Karpas-422 (cell line): Measurements from ENCODE around the gene PDK2. TPM values are rescaled to one million over a fixed set of nuclear protein-coding genes. Genes with fewer than 3 reads are reported as not detected.

Experiments used
- DNase-seq: peaks from one replicate; pipeline ENCODE4 v3.0.0-alpha.2; 2015
- H2AFZ ChIP-seq: fragments of 200-600 bp; sonication (generic); 2 replicates; pipeline ENCODE4 v1.6.1; 2014; ENCODE audit warnings: antibody characterized with exemption, low read length, mixed read lengths
- H3K27ac ChIP-seq: fragments of 200-600 bp; sonication (generic); 2 replicates; pipeline ENCODE4 v1.5.1; 2014; ENCODE audit warnings: mild to moderate bottlenecking, low read length, moderate library complexity
- H3K27me3 ChIP-seq: fragments of 200-600 bp; sonication (generic); 2 replicates; pipeline ENCODE4 v1.6.1; 2014; ENCODE audit warnings: low read length, mixed read lengths
- H3K36me3 ChIP-seq: fragments of 200-600 bp; sonication (generic); 2 replicates; pipeline ENCODE4 v1.6.1; 2014; ENCODE audit warnings: low read length, mixed read lengths; ENCODE audit not compliant: insufficient read depth
- H3K4me1 ChIP-seq: fragments of 200-600 bp; sonication (generic); 2 replicates; pipeline ENCODE4 v1.6.1; 2014; ENCODE audit warnings: mild to moderate bottlenecking, low read length, mixed read lengths
- H3K4me2 ChIP-seq: fragments of 200-600 bp; sonication (generic); 2 replicates; pipeline ENCODE4 v1.6.1; 2014; ENCODE audit warnings: low read length, low read depth, mild to moderate bottlenecking; ENCODE audit not compliant: poor library complexity, severe bottlenecking
- H3K4me3 ChIP-seq: fragments of 200-600 bp; sonication (generic); 2 replicates; pipeline ENCODE4 v1.5.1; 2014; ENCODE audit warnings: mild to moderate bottlenecking, antibody characterized with exemption, low read length, mixed read lengths
- H3K79me2 ChIP-seq: fragments of 200-600 bp; sonication (generic); 2 replicates; pipeline ENCODE4 v1.6.1; 2014; ENCODE audit warnings: mild to moderate bottlenecking, low read length, mixed read lengths
- H3K9ac ChIP-seq: fragments of 200-600 bp; sonication (generic); 2 replicates; pipeline ENCODE4 v1.6.0; 2014; ENCODE audit warnings: low read length
- H3K9me2 ChIP-seq: fragments of 200-600 bp; sonication (generic), shearing (Covaris generic); replicated peaks from 2 replicates; pipeline ENCODE4 v1.6.0; 2014; ENCODE audit warnings: mild to moderate bottlenecking, low read length, moderate library complexity; ENCODE audit not compliant: insufficient read depth
- H3K9me3 ChIP-seq: fragments of 300-700, 200-600 bp; sonication (generic); 2 replicates; pipeline ENCODE4 v1.6.1; 2014; ENCODE audit warnings: low read length, mixed read lengths
- H4K20me1 ChIP-seq: fragments of 200-600 bp; sonication (generic); 2 replicates; pipeline ENCODE4 v1.6.1; 2014; ENCODE audit warnings: mild to moderate bottlenecking, antibody characterized with exemption, low read length, low read depth; ENCODE audit not compliant: insufficient read depth
- total RNA-seq: library from RNA; depleted of rRNA; stranded (reverse); fragments of >200 nt; shearing (Covaris generic); gene quantifications from 2 replicates; pipeline ENCODE4 v1.2.3, GENCODE V29; 2014; ENCODE audit warnings: low replicate concordance

Gene PDK2
- total RNA-seq, 1 experiment from 2014 or later: not detected

GRCh38 chr17:50088952-50089825 is 6.0 kb upstream of the PDK2 start:
- no peak overlapping the region for H3K9ac ChIP-seq
- H3K27me3 ChIP-seq: no peaks in the 10 kb centered on the region
- no peaks in the 10 kb centered on the region for H3K36me3 ChIP-seq
- no peaks in the 10 kb centered on the region for H3K9me3 ChIP-seq
- 0 out of 2 replicates have a peak, but pooled peaks cover 3% of the 10 kb centered on the region for H4K20me1 ChIP-seq
- H3K4me3 ChIP-seq: no peak overlapping the region
- H3K27ac ChIP-seq: no peak overlapping the region
- H3K4me1 ChIP-seq: no peaks in the 10 kb centered on the region
- H3K9me2 ChIP-seq: no peaks in the 10 kb centered on the region
- H2AFZ ChIP-seq: no peak overlapping the region
- no peaks in the 10 kb centered on the region for H3K79me2 ChIP-seq
- no peak overlapping the region for H3K4me2 ChIP-seq
- no peak for DNase-seq

- Histone ChIP-seq H3K9me3 (no peaks in the 10 kb centered on the region), H3K4me3 (no peak overlapping the region), H3K27me3 (no peaks in the 10 kb centered on the region), H3K27ac (no peak overlapping the region), H3K9me2 (no peaks in the 10 kb centered on the region), H3K36me3 (no peaks in the 10 kb centered on the region), H3K79me2 (no peaks in the 10 kb centered on the region), H3K9ac (no peak overlapping the region), H3K4me1 (peaks cover 4% of the 10 kb centered on the region), H2AFZ (no peak overlapping the region), H4K20me1 (0 out of 2 replicates have a peak, but pooled peaks cover 3% of the 10 kb centered on the region), H3K4me2 (no peak overlapping the region)
- DNase-seq: no peak
Measured at GRCh38 chr17:50090071-50090470, 5.1 kb upstream of the PDK2 start.

- H3K36me3 ChIP-seq: no peaks in the 10 kb centered on the region
- no peaks in the 10 kb centered on the region for H3K79me2 ChIP-seq
- no peaks in the 10 kb centered on the region for H3K27me3 ChIP-seq
- H3K9me2 ChIP-seq: no peaks in the 10 kb centered on the region
- H3K9ac ChIP-seq: no peak overlapping the region
- H3K9me3 ChIP-seq: no peaks in the 10 kb centered on the region
- H2AFZ ChIP-seq: no peak overlapping the region
- no peak overlapping the region for H3K4me3 ChIP-seq
- peaks cover 4% of the 10 kb centered on the region for H3K4me1 ChIP-seq
- H3K4me2 ChIP-seq: no peak overlapping the region
- no peak overlapping the region for H3K27ac ChIP-seq
- no peak for DNase-seq
- 0 out of 2 replicates have a peak, but pooled peaks cover 3% of the 10 kb centered on the region for H4K20me1 ChIP-seq
Measured at GRCh38 chr17:50090971-50091917, 3.9 kb upstream of the PDK2 start.

- no peaks in the 10 kb centered on the region for H3K36me3 ChIP-seq
- no peak overlapping the region for H3K4me2 ChIP-seq
- no peaks in the 10 kb centered on the region for H3K9me3 ChIP-seq
- no peak overlapping the region for H2AFZ ChIP-seq
- H3K4me3 ChIP-seq: no peak overlapping the region
- H3K27ac ChIP-seq: no peak overlapping the region
- DNase-seq: no peak
- H4K20me1 ChIP-seq: 0 out of 2 replicates have a peak, but pooled peaks cover 3% of the 10 kb centered on the region
- H3K4me1 ChIP-seq: peaks cover 4% of the 10 kb centered on the region
- H3K79me2 ChIP-seq: no peaks in the 10 kb centered on the region
- no peaks in the 10 kb centered on the region for H3K27me3 ChIP-seq
- no peak overlapping the region for H3K9ac ChIP-seq
- H3K9me2 ChIP-seq: no peaks in the 10 kb centered on the region
Measured at GRCh38 chr17:50091918-50092285, 3.2 kb upstream of the PDK2 start.

- no peak overlapping the region for H2AFZ ChIP-seq
- no peak overlapping the region for H3K4me3 ChIP-seq
- H3K36me3 ChIP-seq: no peaks in the 10 kb centered on the region
- no peaks in the 10 kb centered on the region for H3K79me2 ChIP-seq
- no peak overlapping the region for H3K9ac ChIP-seq
- no peak overlapping the region for H3K27ac ChIP-seq
- H3K4me2 ChIP-seq: no peak overlapping the region
- H3K4me1 ChIP-seq: peaks cover 4% of the 10 kb centered on the region
- H4K20me1 ChIP-seq: 0 out of 2 replicates have a peak, but pooled peaks cover 3% of the 10 kb centered on the region
- DNase-seq: no peak
- no peaks in the 10 kb centered on the region for H3K27me3 ChIP-seq
- H3K9me2 ChIP-seq: no peaks in the 10 kb centered on the region
- H3K9me3 ChIP-seq: no peaks in the 10 kb centered on the region
Measured at GRCh38 chr17:50093246-50093645, 1.9 kb upstream of the PDK2 start.

GRCh38 chr17:50093807-50094206 is 1.3 kb upstream of the PDK2 start:
- no peaks in the 10 kb centered on the region for H3K36me3 ChIP-seq
- H3K79me2 ChIP-seq: no peaks in the 10 kb centered on the region
- H4K20me1 ChIP-seq: 0 out of 2 replicates have a peak, but pooled peaks cover 3% of the 10 kb centered on the region
- H3K9me2 ChIP-seq: no peaks in the 10 kb centered on the region
- peaks cover 4% of the 10 kb centered on the region for H3K4me1 ChIP-seq
- DNase-seq: no peak
- H3K4me3 ChIP-seq: no peak overlapping the region
- H3K9ac ChIP-seq: no peak overlapping the region
- no peaks in the 10 kb centered on the region for H3K27me3 ChIP-seq
- H2AFZ ChIP-seq: no peak overlapping the region
- H3K9me3 ChIP-seq: no peaks in the 10 kb centered on the region
- no peak overlapping the region for H3K27ac ChIP-seq
- no peak overlapping the region for H3K4me2 ChIP-seq

DNA sequence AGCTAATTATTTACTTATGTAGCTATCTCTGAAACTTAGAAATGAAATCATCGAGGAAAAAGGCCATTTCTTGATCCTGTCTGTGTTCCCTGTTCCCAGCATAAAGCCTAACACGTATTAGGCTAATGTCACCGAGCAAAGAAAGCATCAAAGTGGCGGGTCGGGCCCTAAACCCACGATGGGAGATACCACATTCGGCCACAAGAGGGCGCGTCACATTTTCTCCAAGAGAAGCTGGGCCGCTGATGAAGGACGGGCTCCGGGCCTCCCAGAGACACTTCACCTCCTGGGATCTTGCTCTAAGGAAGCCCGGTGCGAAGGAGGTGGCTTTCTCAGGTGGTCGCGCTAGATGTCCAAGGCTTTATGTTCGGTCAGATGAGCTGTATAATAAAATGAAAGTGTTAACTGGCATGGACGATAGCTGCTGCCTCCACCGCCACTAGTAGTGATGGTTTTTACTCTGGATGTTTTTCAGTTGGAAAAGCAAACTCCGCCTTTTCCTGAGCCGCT is 853 bp upstream of the PDK2 start:
- H3K4me3 ChIP-seq: no peak overlapping the region; the same call in 1 of the 2 replicates
- no peak overlapping the region for H2AFZ ChIP-seq
- H3K27me3 ChIP-seq: no peaks in the 10 kb centered on the region
- no peaks in the 10 kb centered on the region for H3K79me2 ChIP-seq
- peak overlapping the region; percentile 48; the same call in 1 of the 2 replicates for H3K9ac ChIP-seq
- H3K27ac ChIP-seq: no peak overlapping the region
- no peak overlapping the region for H3K4me2 ChIP-seq
- no peaks in the 10 kb centered on the region for H3K9me2 ChIP-seq
- 0 out of 2 replicates have a peak, but pooled peaks cover 3% of the 10 kb centered on the region for H4K20me1 ChIP-seq
- H3K36me3 ChIP-seq: no peaks in the 10 kb centered on the region
- DNase-seq: peak; percentile 89
- H3K4me1 ChIP-seq: peaks cover 4% of the 10 kb centered on the region
- H3K9me3 ChIP-seq: no peaks in the 10 kb centered on the region
